MCF 10A (cell line): Measurements from ENCODE around the gene GUSB. TPM values are rescaled to one million over a fixed set of nuclear protein-coding genes. Genes with fewer than 3 reads are reported as not detected.
A peak's percentile ranks its signal among the peaks of the same experiment; 100 is the strongest.
"Not testable (repeated sequence)": the region's sequence is repeated elsewhere in the genome, so short reads cannot be mapped to it uniquely, and the experiment has no call there.

Experiments used
- Bru-seq: library from RNA; stranded (reverse); fragments of 400-500 nt; gene quantifications from one replicate; lab custom pipeline; 2021; lab: Mats Ljungman, UMichigan
- BruChase-seq, 2 experiments: library from RNA; stranded (reverse); fragments of 400-500 nt; gene quantifications; one replicate each; lab custom pipeline; 2021; lab: Mats Ljungman, UMichigan
- BruUV-seq: library from RNA; stranded (reverse); fragments of 400-500 nt; replicated peaks from 2 replicates; lab custom pipeline; 2021; lab: Mats Ljungman, UMichigan
- CTCF ChIA-PET: fragments of 300-600 bp; sonication (Branson Sonifier 250); formaldehyde crosslinking; extraction: SDS; loops from one replicate; lab custom pipeline; 2021; ENCODE audit warnings: antibody characterized with exemption, inconsistent platforms; lab: Yijun Ruan, JAX
- POLR2A ChIA-PET: fragments of 300-600, 350-650 bp; sonication (Branson Sonifier 250); formaldehyde crosslinking; extraction: SDS; loops from one replicate; lab custom pipeline; 2020; ENCODE audit warnings: antibody characterized with exemption, inconsistent platforms; lab: Yijun Ruan, JAX
- DNase-seq: peaks from one replicate; pipeline ENCODE4 v3.0.0-alpha.2; 2018; ENCODE audit not compliant: unreplicated experiment
- H3K27ac Mint-ChIP-seq: one replicate; pipeline ENCODE4 v1.8.0; 2022; ENCODE audit warnings: mild to moderate bottlenecking, low read depth, mixed read lengths; ENCODE audit not compliant: unreplicated experiment
- H3K27me3 Mint-ChIP-seq: one replicate; pipeline ENCODE4 v1.8.0; 2022; ENCODE audit warnings: mixed read lengths; ENCODE audit not compliant: insufficient read depth, unreplicated experiment
- H3K36me3 Mint-ChIP-seq: one replicate; pipeline ENCODE4 v1.8.0; 2022; ENCODE audit warnings: mild to moderate bottlenecking, moderate library complexity, mixed read lengths; ENCODE audit not compliant: insufficient read depth, unreplicated experiment
- H3K4me1 Mint-ChIP-seq: one replicate; pipeline ENCODE4 v1.8.0; 2022; ENCODE audit warnings: mixed read lengths; ENCODE audit not compliant: insufficient read depth, unreplicated experiment
- H3K4me3 Mint-ChIP-seq: one replicate; pipeline ENCODE4 v1.8.0; 2022; ENCODE audit warnings: mild to moderate bottlenecking, moderate library complexity, mixed read lengths; ENCODE audit not compliant: unreplicated experiment
- H3K9me3 Mint-ChIP-seq: one replicate; pipeline ENCODE4 v1.8.0; 2022; ENCODE audit warnings: mixed read lengths; ENCODE audit not compliant: unreplicated experiment
- CTCF ChIP-seq: fragments of 200-600 bp; IDR thresholded peaks from one replicate; pipeline ENCODE4 v1.8.0; 2022; ENCODE audit warnings: antibody characterized with exemption, mild to moderate bottlenecking; ENCODE audit not compliant: unreplicated experiment
- intact Hi-C: fragments of 100-400 bp; cut with micrococcal nuclease; formaldehyde crosslinking; loops from 2 replicates; pipeline ENCODE4 v1.14.1; 2022
- long read RNA-seq: library from polyadenylated mRNA; stranded (forward); transcript quantifications from one replicate; pipeline ENCODE4 v2.0.0, GENCODE V29; 2022
- total RNA-seq: library from RNA; stranded (reverse); gene quantifications from 2 replicates; pipeline ENCODE4 v1.2.3, GENCODE V29; 2022

Gene GUSB
- total RNA-seq (35.0 and 36.9 TPM in 2 replicates), Bru-seq, nascent RNA (percentile 48 among the genes with signal in this experiment), BruChase-seq, experiment 1, labeled RNA remaining after a 6-hour chase (percentile 54 among the genes with signal in this experiment), BruChase-seq, experiment 2, labeled RNA remaining after a 2-hour chase (percentile 50 among the genes with signal in this experiment)
- long read RNA-seq, transcript GUSB-201 (12 exons, 2,300 nt) = major isoform, 75 of 136 reads
- long read RNA-seq, partial matches to known transcripts = 15 of 136 reads
- long read RNA-seq, other reads (novel, unspliced or antisense) = 45 of 136 reads

GRCh38 chr7:65981965-65982792, at the start of gene GUSB:
TSS of gene GUSB (minus strand) at chr7:65982213. CDS start at chr7:65982183, 30 bp downstream.
- no TSS peak for BruUV-seq
- H3K27ac Mint-ChIP-seq = peak within 1 kb of the TSS; percentile 51
- DNase-seq = peak; percentile 89
- no peaks in the 10 kb centered on the region for H3K36me3 Mint-ChIP-seq
- CTCF ChIA-PET = interaction anchor here (0.7 to 0.9 kb wide), 4 partner anchors 31 to 322 kb away, joined by 3 to 6 read pairs (median 4); no protein-coding TSS in a partner anchor
- TF ChIP-seq CTCF = no peak
- H3K4me3 Mint-ChIP-seq = peak within 1 kb of the TSS; percentile 71
- intact Hi-C loops = loop anchor here (10.0 kb wide), 1 partner anchor 227 kb away; no protein-coding TSS in a partner anchor
- no peaks in the 10 kb centered on the region for H3K9me3 Mint-ChIP-seq
- POLR2A ChIA-PET = interaction anchor here (0.8 to 2.0 kb wide), 6 partner anchors 9 to 511 kb away, joined by 3 to 16 read pairs (median 4); no protein-coding TSS in a partner anchor
- H3K4me1 Mint-ChIP-seq = peaks cover 5% of the 10 kb centered on the region
- no peaks in the 10 kb centered on the region for H3K27me3 Mint-ChIP-seq

GRCh38 chr7:66028342-66028741, 46.3 kb upstream of the GUSB start:
- ChIA-PET CTCF (interaction anchor here (0.6 to 0.7 kb wide), 3 partner anchors 9 to 718 kb away, joined by 3 to 4 read pairs (median 4); no protein-coding TSS in a partner anchor), POLR2A (interaction anchor here (1.7 kb wide), 1 partner anchor 87 kb away, joined by 5 read pairs; the partner anchor contains the start of gene CRCP)
- BruUV-seq, H3K4me3 Mint-ChIP-seq, H3K4me1 Mint-ChIP-seq, H3K36me3 Mint-ChIP-seq, H3K27me3 Mint-ChIP-seq, intact Hi-C loops, H3K27ac Mint-ChIP-seq, H3K9me3 Mint-ChIP-seq, DNase-seq: not testable (repeated sequence)

GRCh38 chr7:66016131-66016461, 34.1 kb upstream of the GUSB start:
- ChIA-PET POLR2A (no interaction called here), CTCF (interaction anchor here (1.3 kb wide), 1 partner anchor 14 kb away, joined by 6 read pairs; no protein-coding TSS in a partner anchor)
- DNase-seq = peak; percentile 29
- Mint-ChIP-seq H3K4me3 (no peak overlapping the region), H3K27me3 (no peaks in the 10 kb centered on the region), H3K36me3 (no peaks in the 10 kb centered on the region), H3K9me3 (no peaks in the 10 kb centered on the region), H3K27ac (peak overlapping the region; percentile 42), H3K4me1 (peaks cover 17% of the 10 kb centered on the region)
- intact Hi-C loops = no loop called here
- no TSS peak for BruUV-seq
- TF ChIP-seq CTCF = no peak

GRCh38 chr7:66015440-66016130, 33.6 kb upstream of the GUSB start:
- Mint-ChIP-seq H3K27me3 (no peaks in the 10 kb centered on the region), H3K4me1 (peaks cover 17% of the 10 kb centered on the region), H3K27ac (peak overlapping the region; percentile 42), H3K36me3 (no peaks in the 10 kb centered on the region), H3K9me3 (no peaks in the 10 kb centered on the region), H3K4me3 (no peak overlapping the region)
- intact Hi-C loops = no loop called here
- ChIA-PET CTCF (interaction anchor here (1.3 kb wide), 1 partner anchor 15 kb away, joined by 6 read pairs; no protein-coding TSS in a partner anchor), POLR2A (no interaction called here)
- TF ChIP-seq CTCF = no peak
- no TSS peak for BruUV-seq
- DNase-seq = no peak
